ENCODE results near the gene STIM2.

DNA sequence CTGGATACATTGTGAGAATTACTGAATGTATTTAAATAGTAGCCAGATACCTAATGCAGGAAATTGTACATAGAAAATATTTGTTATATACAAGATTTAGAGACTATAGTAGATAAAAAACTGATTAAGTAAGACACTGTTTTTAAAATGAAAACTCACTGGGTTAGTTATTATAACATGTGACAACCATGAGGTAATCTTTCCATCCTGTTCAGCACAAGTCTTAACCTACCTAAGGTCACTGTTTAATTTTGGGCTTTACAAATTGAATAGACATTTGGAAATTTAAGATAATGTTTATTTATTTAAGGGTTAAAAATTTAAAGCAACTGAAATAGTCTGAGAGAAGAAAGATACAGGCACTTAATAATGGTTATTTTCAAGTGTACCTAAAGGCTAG lies 102.1 kb downstream of the STIM2 start:
- TF ChIP-seq, protein P1, sequence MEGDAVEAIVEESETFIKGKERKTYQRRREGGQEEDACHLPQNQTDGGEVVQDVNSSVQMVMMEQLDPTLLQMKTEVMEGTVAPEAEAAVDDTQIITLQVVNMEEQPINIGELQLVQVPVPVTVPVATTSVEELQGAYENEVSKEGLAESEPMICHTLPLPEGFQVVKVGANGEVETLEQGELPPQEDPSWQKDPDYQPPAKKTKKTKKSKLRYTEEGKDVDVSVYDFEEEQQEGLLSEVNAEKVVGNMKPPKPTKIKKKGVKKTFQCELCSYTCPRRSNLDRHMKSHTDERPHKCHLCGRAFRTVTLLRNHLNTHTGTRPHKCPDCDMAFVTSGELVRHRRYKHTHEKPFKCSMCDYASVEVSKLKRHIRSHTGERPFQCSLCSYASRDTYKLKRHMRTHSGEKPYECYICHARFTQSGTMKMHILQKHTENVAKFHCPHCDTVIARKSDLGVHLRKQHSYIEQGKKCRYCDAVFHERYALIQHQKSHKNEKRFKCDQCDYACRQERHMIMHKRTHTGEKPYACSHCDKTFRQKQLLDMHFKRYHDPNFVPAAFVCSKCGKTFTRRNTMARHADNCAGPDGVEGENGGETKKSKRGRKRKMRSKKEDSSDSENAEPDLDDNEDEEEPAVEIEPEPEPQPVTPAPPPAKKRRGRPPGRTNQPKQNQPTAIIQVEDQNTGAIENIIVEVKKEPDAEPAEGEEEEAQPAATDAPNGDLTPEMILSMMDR (IDR thresholded peaks at IDR 0.05): no peak
- no peak for TF ChIP-seq POLR2AphosphoS5 (IDR thresholded peaks at IDR 0.05)

Data from transverse colon (tissue), 4 donors.